ENCODE results near the gene LRCH1. TPM values are rescaled to one million over a fixed set of nuclear protein-coding genes. Genes with fewer than 3 reads are reported as not detected.

LRCH1 gene
- total RNA-seq, 1 experiment from 2014 or later = 11.8 TPM

DNA sequence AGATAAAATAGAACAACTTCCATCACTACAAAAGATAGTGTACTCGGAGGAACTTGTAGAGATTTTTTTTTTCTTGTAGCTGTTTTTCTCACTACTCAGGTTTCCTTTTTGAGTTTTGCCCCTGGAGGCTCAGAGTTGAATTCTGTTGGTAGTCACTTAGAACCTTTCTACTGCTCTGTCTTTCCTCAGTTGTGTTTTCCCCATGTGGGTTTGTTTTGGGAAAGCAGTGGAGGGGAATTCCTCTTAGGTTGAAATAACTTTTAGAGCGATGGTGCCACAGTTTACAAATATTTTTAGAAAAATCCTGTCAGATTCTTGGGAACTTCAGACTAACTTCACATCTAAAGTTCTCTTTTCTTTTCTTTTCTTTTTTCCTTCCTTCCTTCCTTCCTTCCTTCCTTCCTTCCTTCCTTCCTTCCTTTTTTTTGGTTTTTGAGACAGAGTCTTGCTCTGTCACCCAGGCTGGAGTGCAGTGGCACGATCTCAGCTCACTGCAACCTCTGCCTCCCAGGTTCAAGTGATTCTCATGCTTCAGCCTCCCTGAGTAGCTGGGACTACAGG lies 65.8 kb downstream of the LRCH1 start:
- no peaks in the 10 kb centered on the region for H3K9me3 Mint-ChIP-seq
- H3K27ac Mint-ChIP-seq = 0 out of 2 replicates have a peak overlapping the region, but pooled peaks have one; percentile 31
- DNase-seq (ENCODE audit: low spot score) (no peak), ATAC-seq (no peak)
- peaks cover 87% of the 10 kb centered on the region for H3K4me1 Mint-ChIP-seq
- H3K4me3 Mint-ChIP-seq = no peak overlapping the region
- CTCF ChIA-PET = interaction anchor here (1.4 to 1.7 kb wide), 2 partner anchors 67 to 102 kb away, joined by 3 to 4 read pairs; no protein-coding TSS in a partner anchor
- no peaks in the 10 kb centered on the region for H3K36me3 Mint-ChIP-seq
- POLR2A ChIA-PET = no interaction called here
- TF ChIP-seq ZNF423 (CRISPR knock-in tag; IDR thresholded peaks at IDR 0.05) (no peak), SMAD3 (CRISPR knock-in tag; IDR thresholded peaks at IDR 0.05; ENCODE audit: borderline replicate concordance) (no peak), MYBL2 (CRISPR knock-in tag; IDR thresholded peaks at IDR 0.05) (no peak), ATF1 (CRISPR knock-in tag; IDR thresholded peaks at IDR 0.05) (no peak), HMGA2 (CRISPR knock-in tag; IDR thresholded peaks at IDR 0.05) (no peak)
- TF ChIP-seq, protein P1, sequence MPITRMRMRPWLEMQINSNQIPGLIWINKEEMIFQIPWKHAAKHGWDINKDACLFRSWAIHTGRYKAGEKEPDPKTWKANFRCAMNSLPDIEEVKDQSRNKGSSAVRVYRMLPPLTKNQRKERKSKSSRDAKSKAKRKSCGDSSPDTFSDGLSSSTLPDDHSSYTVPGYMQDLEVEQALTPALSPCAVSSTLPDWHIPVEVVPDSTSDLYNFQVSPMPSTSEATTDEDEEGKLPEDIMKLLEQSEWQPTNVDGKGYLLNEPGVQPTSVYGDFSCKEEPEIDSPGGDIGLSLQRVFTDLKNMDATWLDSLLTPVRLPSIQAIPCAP (CRISPR knock-in tag; IDR thresholded peaks at IDR 0.05) = no peak
- TF ChIP-seq, protein P2, sequence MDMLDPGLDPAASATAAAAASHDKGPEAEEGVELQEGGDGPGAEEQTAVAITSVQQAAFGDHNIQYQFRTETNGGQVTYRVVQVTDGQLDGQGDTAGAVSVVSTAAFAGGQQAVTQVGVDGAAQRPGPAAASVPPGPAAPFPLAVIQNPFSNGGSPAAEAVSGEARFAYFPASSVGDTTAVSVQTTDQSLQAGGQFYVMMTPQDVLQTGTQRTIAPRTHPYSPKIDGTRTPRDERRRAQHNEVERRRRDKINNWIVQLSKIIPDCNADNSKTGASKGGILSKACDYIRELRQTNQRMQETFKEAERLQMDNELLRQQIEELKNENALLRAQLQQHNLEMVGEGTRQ (CRISPR knock-in tag; IDR thresholded peaks at IDR 0.05) = no peak
- TF ChIP-seq, protein P3, sequence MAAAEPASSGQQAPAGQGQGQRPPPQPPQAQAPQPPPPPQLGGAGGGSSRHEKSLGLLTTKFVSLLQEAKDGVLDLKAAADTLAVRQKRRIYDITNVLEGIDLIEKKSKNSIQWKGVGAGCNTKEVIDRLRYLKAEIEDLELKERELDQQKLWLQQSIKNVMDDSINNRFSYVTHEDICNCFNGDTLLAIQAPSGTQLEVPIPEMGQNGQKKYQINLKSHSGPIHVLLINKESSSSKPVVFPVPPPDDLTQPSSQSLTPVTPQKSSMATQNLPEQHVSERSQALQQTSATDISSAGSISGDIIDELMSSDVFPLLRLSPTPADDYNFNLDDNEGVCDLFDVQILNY (CRISPR knock-in tag; IDR thresholded peaks at IDR 0.05) = no peak
- TF ChIP-seq, protein P4, sequence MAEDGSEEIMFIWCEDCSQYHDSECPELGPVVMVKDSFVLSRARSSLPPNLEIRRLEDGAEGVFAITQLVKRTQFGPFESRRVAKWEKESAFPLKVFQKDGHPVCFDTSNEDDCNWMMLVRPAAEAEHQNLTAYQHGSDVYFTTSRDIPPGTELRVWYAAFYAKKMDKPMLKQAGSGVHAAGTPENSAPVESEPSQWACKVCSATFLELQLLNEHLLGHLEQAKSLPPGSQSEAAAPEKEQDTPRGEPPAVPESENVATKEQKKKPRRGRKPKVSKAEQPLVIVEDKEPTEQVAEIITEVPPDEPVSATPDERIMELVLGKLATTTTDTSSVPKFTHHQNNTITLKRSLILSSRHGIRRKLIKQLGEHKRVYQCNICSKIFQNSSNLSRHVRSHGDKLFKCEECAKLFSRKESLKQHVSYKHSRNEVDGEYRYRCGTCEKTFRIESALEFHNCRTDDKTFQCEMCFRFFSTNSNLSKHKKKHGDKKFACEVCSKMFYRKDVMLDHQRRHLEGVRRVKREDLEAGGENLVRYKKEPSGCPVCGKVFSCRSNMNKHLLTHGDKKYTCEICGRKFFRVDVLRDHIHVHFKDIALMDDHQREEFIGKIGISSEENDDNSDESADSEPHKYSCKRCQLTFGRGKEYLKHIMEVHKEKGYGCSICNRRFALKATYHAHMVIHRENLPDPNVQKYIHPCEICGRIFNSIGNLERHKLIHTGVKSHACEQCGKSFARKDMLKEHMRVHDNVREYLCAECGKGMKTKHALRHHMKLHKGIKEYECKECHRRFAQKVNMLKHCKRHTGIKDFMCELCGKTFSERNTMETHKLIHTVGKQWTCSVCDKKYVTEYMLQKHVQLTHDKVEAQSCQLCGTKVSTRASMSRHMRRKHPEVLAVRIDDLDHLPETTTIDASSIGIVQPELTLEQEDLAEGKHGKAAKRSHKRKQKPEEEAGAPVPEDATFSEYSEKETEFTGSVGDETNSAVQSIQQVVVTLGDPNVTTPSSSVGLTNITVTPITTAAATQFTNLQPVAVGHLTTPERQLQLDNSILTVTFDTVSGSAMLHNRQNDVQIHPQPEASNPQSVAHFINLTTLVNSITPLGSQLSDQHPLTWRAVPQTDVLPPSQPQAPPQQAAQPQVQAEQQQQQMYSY (CRISPR knock-in tag; IDR thresholded peaks at IDR 0.05) = no peak
- H3K27me3 Mint-ChIP-seq (ENCODE audit: low read depth) = no peaks in the 10 kb centered on the region

DNA sequence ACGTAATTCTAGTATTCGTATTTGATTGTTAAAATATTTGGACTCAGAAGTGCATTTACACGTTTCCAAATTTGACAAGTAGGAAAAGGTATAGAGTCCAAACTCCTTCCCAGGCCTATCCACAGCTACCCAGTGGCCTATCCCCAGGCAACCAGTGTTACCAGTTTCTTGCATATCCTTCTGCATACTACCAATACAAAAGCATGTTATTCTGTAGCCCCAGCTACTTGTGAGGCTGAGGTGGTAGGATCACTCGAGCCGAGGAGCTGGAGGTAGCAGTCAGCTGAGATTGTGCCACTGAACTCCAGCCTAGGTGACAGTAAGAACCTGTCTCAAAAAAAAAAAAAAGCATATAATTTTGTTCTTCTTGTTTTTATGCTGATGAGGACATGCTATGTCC lies 67.1 kb downstream of the LRCH1 start:
- H3K36me3 Mint-ChIP-seq = no peaks in the 10 kb centered on the region

More for the DNA sequence above, 67.1 kb downstream of the LRCH1 start:
- TF ChIP-seq GABPB1 (CRISPR knock-in tag; IDR thresholded peaks at IDR 0.05) = no peak
- TF ChIP-seq, protein P1 (CRISPR knock-in tag; IDR thresholded peaks at IDR 0.05) = no peak
- TF ChIP-seq, protein P5, sequence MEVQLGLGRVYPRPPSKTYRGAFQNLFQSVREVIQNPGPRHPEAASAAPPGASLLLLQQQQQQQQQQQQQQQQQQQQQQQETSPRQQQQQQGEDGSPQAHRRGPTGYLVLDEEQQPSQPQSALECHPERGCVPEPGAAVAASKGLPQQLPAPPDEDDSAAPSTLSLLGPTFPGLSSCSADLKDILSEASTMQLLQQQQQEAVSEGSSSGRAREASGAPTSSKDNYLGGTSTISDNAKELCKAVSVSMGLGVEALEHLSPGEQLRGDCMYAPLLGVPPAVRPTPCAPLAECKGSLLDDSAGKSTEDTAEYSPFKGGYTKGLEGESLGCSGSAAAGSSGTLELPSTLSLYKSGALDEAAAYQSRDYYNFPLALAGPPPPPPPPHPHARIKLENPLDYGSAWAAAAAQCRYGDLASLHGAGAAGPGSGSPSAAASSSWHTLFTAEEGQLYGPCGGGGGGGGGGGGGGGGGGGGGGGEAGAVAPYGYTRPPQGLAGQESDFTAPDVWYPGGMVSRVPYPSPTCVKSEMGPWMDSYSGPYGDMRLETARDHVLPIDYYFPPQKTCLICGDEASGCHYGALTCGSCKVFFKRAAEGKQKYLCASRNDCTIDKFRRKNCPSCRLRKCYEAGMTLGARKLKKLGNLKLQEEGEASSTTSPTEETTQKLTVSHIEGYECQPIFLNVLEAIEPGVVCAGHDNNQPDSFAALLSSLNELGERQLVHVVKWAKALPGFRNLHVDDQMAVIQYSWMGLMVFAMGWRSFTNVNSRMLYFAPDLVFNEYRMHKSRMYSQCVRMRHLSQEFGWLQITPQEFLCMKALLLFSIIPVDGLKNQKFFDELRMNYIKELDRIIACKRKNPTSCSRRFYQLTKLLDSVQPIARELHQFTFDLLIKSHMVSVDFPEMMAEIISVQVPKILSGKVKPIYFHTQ (CRISPR knock-in tag; IDR thresholded peaks at IDR 0.05) = no peak
- TF ChIP-seq, protein P6, sequence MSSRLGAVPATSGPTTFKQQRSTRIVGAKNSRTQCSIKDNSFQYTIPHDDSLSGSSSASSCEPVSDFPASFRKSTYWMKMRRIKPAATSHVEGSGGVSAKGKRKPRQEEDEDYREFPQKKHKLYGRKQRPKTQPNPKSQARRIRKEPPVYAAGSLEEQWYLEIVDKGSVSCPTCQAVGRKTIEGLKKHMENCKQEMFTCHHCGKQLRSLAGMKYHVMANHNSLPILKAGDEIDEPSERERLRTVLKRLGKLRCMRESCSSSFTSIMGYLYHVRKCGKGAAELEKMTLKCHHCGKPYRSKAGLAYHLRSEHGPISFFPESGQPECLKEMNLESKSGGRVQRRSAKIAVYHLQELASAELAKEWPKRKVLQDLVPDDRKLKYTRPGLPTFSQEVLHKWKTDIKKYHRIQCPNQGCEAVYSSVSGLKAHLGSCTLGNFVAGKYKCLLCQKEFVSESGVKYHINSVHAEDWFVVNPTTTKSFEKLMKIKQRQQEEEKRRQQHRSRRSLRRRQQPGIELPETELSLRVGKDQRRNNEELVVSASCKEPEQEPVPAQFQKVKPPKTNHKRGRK (CRISPR knock-in tag; IDR thresholded peaks at IDR 0.05; ENCODE audit: borderline replicate concordance) = no peak
- no peak for TF ChIP-seq NR3C1 (CRISPR knock-in tag; conservative IDR thresholded peaks at IDR 0.05; ENCODE audit: low read depth)
- no peak for TF ChIP-seq ZNF138 (CRISPR knock-in tag; conservative IDR thresholded peaks at IDR 0.05)
- TF ChIP-seq, protein P7, sequence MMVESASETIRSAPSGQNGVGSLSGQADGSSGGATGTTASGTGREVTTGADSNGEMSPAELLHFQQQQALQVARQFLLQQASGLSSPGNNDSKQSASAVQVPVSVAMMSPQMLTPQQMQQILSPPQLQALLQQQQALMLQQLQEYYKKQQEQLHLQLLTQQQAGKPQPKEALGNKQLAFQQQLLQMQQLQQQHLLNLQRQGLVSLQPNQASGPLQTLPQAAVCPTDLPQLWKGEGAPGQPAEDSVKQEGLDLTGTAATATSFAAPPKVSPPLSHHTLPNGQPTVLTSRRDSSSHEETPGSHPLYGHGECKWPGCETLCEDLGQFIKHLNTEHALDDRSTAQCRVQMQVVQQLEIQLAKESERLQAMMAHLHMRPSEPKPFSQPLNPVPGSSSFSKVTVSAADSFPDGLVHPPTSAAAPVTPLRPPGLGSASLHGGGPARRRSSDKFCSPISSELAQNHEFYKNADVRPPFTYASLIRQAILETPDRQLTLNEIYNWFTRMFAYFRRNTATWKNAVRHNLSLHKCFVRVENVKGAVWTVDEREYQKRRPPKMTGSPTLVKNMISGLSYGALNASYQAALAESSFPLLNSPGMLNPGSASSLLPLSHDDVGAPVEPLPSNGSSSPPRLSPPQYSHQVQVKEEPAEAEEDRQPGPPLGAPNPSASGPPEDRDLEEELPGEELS (CRISPR knock-in tag; IDR thresholded peaks at IDR 0.05) = no peak
- TF ChIP-seq ZNF671 (CRISPR knock-in tag; IDR thresholded peaks at IDR 0.05) = no peak
- TF ChIP-seq MXD4 (CRISPR knock-in tag; IDR thresholded peaks at IDR 0.05; ENCODE audit: borderline replicate concordance) = no peak
- no peak for TF ChIP-seq CREB1 (CRISPR knock-in tag; IDR thresholded peaks at IDR 0.05)
- no peak for TF ChIP-seq SP1 (CRISPR knock-in tag; conservative IDR thresholded peaks at IDR 0.05)
- no peaks in the 10 kb centered on the region for H3K9me3 Mint-ChIP-seq
- no peak overlapping the region for H3K4me3 Mint-ChIP-seq
- H3K27ac Mint-ChIP-seq = no peak overlapping the region
- no peaks in the 10 kb centered on the region for H3K27me3 Mint-ChIP-seq (ENCODE audit: low read depth)
- ATAC-seq (peak; percentile 72), DNase-seq (ENCODE audit: low spot score) (no peak)
- ChIA-PET CTCF (interaction anchor here (1.0 to 1.7 kb wide), 3 partner anchors 16 to 69 kb away, joined by 3 to 5 read pairs (median 4); no protein-coding TSS in a partner anchor), POLR2A (interaction anchor here (0.7 to 1.1 kb wide), 2 partner anchors 10 to 30 kb away, joined by 5 read pairs; no protein-coding TSS in a partner anchor)
- H3K4me1 Mint-ChIP-seq = peaks cover 86% of the 10 kb centered on the region
